ENCODE data around the gene PRDX5.

The PRDX5 gene

GRCh38 chr11:64317961-64318765 lies at the start of gene PRDX5:
Gene PRDX5 (plus strand): TSS chr11:64318121. CDS start chr11:64318216, 95 bp downstream.
- DNase-seq, result peak; percentile 97

DNA sequence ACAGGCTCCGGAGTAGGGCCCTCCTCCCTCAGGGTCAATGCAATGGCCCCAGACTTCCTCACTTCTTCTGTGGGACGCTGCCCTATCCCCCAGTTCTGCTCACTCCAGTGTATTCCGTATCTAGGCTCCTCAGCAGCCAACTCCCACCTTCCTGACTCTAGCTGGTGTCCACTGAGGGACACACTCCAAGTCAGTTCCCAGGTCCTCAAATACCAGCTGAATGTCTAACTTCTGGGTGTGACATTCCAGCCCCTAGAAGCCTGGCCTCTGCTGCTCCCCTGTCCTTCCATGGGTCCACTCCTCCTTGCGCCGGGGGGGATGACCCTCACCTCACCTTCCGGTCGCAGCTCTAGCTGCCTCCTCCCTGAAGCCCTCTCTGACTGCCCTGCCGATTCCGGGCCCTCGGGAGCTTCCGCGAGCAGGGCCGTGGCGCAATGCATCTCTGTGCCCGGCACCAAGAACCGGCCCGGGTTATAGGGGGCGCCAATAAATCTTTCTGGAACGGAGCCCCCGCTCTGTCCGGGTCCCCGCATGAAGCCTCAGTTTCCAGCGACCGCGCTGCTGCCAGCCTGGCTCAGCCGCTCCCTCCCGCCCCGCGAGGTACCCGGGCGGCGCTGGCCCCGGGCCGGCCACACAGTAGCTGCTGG lies 48.9 kb upstream of the PRDX5 start:
- peak; percentile 84 for DNase-seq

DNA sequence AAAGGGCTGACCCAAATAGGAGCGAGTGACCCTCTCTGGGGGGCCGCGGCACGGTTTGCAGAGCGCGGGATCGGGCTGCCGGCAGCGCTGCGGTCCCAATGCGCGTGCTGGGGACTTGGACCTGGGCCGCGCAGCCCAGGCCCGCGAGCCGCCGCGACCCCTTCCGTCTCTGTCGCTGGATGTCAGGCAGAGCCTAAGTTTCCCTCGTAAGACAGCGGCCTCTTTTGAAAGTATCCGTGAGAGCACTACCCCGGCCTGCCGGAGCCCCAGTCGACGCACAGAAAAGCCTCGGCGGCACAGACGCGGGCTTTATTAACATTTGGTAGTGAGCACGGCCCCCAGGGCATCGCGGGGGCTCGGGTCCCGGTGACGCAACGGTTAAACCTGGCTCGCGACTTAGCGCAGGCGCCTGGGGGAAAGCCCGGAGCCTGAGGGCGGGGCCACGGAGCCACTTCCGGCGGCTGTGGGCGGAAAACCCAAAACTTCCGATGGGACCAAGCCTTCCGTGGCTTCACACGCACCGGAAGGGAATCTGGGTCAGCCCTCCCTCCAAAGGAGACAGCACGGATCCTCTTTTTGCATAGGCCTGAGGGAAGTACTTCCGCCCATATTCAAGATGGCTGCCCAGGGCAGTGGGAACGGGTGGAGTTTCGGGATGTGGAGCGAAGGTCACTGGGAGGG lies 48.2 kb upstream of the PRDX5 start:
- peak; percentile 98 for DNase-seq

DNA sequence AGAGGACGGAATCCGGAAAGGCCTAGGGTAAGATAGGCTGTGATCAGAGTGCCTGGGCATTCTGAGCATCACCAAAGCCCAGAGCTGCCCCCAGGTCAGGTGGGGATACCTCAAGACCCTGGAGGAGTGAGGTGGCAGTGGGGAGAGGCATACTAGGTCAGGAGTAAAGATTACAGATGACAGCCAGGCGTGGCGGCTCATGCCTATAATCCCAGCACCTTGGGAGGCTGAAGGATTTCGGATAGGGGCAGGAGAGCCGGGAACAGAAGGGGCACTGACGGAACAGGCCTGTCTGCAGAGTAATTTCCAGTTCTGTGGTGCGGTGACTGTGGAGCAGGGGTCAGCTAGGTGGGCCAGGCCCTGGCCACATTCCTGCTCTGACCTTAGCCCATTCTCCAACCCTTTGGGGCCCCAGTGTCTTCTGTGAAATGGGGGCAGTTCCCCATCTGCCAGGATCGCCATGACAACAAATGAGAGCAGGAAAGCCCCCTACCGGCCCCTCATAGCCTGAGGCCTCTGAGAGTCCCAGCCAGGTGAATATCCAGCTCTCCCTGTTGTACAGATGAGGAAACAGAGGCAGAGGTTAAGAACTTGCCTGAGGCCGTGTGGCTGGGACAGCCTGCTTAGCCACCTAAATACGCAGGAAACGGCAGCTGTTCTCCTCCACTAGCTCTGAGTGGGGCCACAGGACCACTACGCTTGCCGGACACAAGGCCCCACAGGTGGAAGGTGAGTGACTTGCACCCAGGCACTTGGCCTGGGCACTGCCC lies 42.7 kb upstream of the PRDX5 start:
- no peak for DNase-seq

- no peak for DNase-seq
Observed at GRCh38 chr11:64275841-64276240, 42.1 kb upstream of the PRDX5 start.

GRCh38 chr11:64276653-64277431 lies 41.1 kb upstream of the PRDX5 start:
- DNase-seq, result no peak

- DNase-seq, result no peak
Observed at GRCh38 chr11:64278576-64279190, 39.2 kb upstream of the PRDX5 start.

- DNase-seq, result no peak
Observed at GRCh38 chr11:64281957-64282770, 35.8 kb upstream of the PRDX5 start.

GRCh38 chr11:64283092-64283491 lies 34.8 kb upstream of the PRDX5 start:
- DNase-seq, result no peak

DNA sequence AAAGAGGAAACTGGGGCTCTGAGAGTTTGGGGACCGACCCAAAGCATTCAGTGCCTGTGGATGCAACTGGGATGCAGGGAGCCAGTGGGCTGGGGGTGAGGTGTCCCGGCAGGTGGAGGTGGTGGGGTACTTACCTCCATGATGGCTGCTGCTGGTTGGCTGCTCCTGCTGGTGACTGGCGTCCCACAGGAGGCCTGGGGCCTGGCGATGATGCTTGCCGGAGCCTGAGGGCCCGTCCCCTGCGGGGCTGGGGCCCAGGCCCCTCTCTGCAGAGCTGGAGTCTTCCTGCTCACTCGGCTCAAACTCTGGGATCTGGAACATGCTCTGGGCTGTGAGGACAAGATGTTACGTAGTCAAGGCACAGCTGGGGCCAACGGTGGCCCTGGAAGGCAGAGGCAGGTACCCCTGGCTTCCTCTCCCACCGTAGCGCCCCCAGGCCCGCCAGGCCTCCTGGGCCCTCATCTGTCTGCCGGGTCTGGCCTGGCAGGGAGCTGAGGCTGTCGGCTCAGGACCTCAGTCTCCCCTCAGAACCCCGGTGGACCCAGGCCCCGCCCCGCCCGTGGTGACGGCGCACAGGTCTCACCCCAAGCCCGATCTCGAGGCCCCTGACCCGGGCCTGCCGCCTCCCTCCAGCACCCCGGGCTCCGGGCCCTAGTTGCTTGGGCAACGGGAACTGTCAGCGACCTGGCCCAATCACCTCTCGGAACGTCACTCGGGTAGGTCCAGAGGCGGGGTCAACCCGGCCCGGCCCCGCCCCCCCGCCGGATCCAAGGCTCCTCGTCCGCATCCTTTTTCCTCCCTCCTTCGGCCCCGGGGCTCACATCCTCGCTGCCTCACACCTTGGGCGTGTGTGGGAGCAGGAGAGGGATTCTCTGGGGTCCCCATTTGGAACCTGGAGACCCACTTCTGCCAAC lies 33.6 kb upstream of the PRDX5 start, which contains the start of gene BAD:
Gene BAD, minus strand, starts transcription at position 618 of the 914 bp plus-strand sequence. Its CDS starts 297 bp downstream, at position 321.
- DNase-seq, result peak; percentile 96

GRCh38 chr11:64284962-64285884 lies 32.7 kb upstream of the PRDX5 start, which contains the start of gene GPR137:
Gene GPR137 (plus strand): TSS chr11:64285848. CDS start chr11:64286525, 677 bp downstream.
- DNase-seq, result peak; percentile 100

- DNase-seq, result no peak
Observed at GRCh38 chr11:64285885-64286800, 31.8 kb upstream of the PRDX5 start.

- DNase-seq, result no peak
Observed at GRCh38 chr11:64286801-64287159, 31.1 kb upstream of the PRDX5 start.

GRCh38 chr11:64287676-64288352 lies 30.1 kb upstream of the PRDX5 start:
- DNase-seq, result no peak

DNA sequence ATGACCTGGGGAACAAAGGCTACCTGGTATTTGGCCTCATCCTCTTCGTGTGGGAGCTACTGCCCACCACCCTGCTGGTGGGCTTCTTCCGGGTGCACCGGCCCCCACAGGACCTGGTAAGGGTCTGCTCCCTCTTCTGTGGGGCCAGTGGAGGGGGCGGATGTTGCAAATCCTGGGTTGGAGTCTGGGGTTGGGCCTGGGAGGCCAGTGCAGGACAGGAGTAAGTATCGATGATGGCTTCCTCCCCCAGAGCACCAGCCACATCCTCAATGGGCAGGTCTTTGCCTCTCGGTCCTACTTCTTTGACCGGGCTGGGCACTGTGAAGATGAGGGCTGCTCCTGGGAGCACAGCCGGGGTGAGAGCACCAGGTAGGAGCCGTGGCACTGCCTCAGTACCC lies 29.6 kb upstream of the PRDX5 start:
- no peak for DNase-seq

DNA sequence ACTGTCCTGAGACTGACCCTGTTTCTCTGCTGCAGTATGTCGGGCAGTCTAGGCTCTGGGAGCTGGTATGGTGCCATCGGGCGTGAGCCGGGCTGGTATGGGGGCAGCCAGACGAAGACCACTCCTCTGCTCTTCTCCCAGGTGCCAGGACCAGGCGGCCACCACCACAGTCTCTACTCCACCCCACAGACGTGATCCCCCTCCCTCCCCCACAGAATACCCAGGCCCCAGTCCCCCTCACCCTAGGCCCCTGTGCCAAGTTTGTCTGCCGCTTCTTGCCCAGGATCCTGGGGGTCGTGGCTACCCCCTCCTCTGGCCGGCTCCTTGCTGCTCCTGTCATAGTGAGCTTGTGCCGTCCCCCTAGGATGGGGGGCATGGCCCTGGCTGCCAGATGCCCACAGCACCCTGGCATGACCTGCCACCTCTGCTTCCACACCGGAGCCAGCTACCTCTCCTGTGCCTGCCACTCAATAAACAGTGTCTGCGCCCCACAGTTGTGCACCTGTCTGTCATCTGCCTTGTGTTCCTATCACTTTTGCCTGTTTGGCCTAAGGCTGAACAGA lies 28.8 kb upstream of the PRDX5 start:
- DNase-seq, result no peak
